A549 (cell line): ENCODE results near the gene ZNF280B. TPM values are rescaled to one million over a fixed set of nuclear protein-coding genes. Genes with fewer than 3 reads are reported as not detected.

ENCODE experiments used
- polyA plus RNA-seq, 4 experiments: library from polyadenylated mRNA; depleted of rRNA in 3 of 4; stranded (reverse); fragments of >200 nt; fragmentation: RNase III in 1 of 4; extraction: RNeasy Plus Mini Kit Qiagen cat#74134 plus additional on column Dnase treatment in 1 of 4; gene quantifications; 2 replicates in 3 of 4; 3 replicates in 1 of 4; pipeline ENCODE4 v1.2.3, GENCODE V29; 2011 to 2017

ZNF280B gene
- polyA plus RNA-seq, 2 of the 4 experiments (the other 2 are of a cell fraction), result 2.3 to 5.1 TPM

Other genes with a start within 250 kb of the ZNF280B start
- 2.7 and 3.0 TPM in 2 replicates for gene ZNF280A, start 11.5 kb upstream of the ZNF280B start, polyA plus RNA-seq (2011; rRNA removed)
- 1.8 to 2.1 TPM (median 2.0 TPM) in 3 replicates for gene ZNF280A, start 11.5 kb upstream of the ZNF280B start, polyA plus RNA-seq (2017; fragmentation: RNase III; extraction: RNeasy Plus Mini Kit Qiagen cat#74134 plus additional on column Dnase treatment)
- 173 and 228 TPM in 2 replicates for gene PRAME, start 50.5 kb upstream of the ZNF280B start, polyA plus RNA-seq (2011; rRNA removed)
- 112 to 143 TPM (median 130 TPM) in 3 replicates for gene PRAME, start 50.5 kb upstream of the ZNF280B start, polyA plus RNA-seq (2017; fragmentation: RNase III; extraction: RNeasy Plus Mini Kit Qiagen cat#74134 plus additional on column Dnase treatment)
- gene GGTLC2, start 135.9 kb upstream of the ZNF280B start, polyA plus RNA-seq (2011; rRNA removed), result not detected in 2 replicates
- not detected in 3 replicates for gene GGTLC2, start 135.9 kb upstream of the ZNF280B start, polyA plus RNA-seq (2017; fragmentation: RNase III; extraction: RNeasy Plus Mini Kit Qiagen cat#74134 plus additional on column Dnase treatment)